HT-29 (cell line): ENCODE data around the gene AHCYL2. TPM values are rescaled to one million over a fixed set of nuclear protein-coding genes. Genes with fewer than 3 reads are reported as not detected.
"Not testable (repeated sequence)": the region's sequence is repeated elsewhere in the genome, so short reads cannot be mapped to it uniquely, and the experiment has no call there.

ENCODE experiments used
- DNase-seq: peaks from one replicate; pipeline ENCODE4 v3.0.0-alpha.2; 2015; ENCODE audit warnings: low spot score
- small RNA-seq: library from RNA; depleted of rRNA; stranded (forward); fragments of <200 nt; gene quantifications from one replicate; pipeline ENCODE3, GENCODE V24; 2014
- total RNA-seq: library from RNA; depleted of rRNA; stranded (reverse); fragments of >200 nt; shearing (Covaris generic); gene quantifications from 2 replicates; pipeline ENCODE4 v1.2.3, GENCODE V29; 2014; rRNA removed

AHCYL2 gene
- total RNA-seq, 1 experiment from 2014 or later, result 8.6 TPM

DNA sequence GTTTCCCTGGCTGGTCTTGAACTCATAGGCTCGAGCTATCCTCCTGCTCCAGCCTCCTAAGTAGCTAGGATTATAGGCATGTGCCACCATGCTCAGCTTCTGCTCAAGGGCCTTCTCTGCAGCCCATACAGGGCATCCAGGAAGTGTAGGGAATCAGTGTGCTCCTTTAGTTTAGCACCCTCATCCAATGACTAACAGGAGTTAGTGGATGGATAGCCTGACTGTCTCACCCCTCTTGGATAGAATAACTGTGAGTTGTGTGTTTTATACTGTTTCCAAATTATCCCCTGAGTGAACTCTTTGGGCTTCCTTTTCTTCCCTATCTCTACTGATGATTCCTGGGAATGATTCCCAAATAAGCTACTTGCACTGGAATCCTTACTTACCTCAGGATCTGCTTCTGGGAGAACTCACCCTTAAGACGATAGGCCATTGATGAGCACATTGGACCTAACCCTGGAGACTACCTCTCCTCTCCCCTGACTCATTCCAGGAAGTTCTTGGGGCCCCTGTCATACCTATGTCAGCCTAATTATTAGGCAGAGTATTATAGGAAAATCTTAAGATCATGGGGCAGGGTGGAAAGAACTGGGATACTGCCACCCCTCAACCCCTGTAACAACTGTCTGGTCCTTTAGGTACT, 227.9 kb downstream of the AHCYL2 start:
- DNase-seq, result no peak

GRCh38 chr7:129453510-129454248, 228.8 kb downstream of the AHCYL2 start:
- no peak for DNase-seq

GRCh38 chr7:129454249-129454551, 229.4 kb downstream of the AHCYL2 start:
- no peak for DNase-seq

- DNase-seq, result no peak
Observed at GRCh38 chr7:129456421-129456820, 231.6 kb downstream of the AHCYL2 start.

DNA sequence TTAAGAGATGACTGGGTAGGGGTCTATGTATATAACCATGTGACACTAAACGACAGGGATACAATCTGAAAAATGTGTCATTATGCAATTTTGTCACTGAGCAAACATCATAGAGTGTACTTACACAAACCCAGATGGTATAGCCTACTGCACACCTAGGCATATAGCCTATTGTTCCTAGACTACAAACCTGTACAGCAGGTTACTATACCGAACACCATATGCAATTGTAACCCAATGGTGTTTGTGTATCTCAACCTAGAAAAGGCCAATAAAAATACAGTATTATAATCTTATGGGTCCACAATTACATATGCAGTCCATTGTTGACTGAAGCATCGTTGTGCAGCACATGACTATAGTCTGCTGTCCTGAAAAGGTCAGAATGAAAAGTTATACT, 232.3 kb downstream of the AHCYL2 start:
- DNase-seq, result no peak

GRCh38 chr7:129458171-129458570, 233.3 kb downstream of the AHCYL2 start:
- no peak for DNase-seq

- DNase-seq, result no peak
Observed at GRCh38 chr7:129461809-129462208, 237.0 kb downstream of the AHCYL2 start.

DNA sequence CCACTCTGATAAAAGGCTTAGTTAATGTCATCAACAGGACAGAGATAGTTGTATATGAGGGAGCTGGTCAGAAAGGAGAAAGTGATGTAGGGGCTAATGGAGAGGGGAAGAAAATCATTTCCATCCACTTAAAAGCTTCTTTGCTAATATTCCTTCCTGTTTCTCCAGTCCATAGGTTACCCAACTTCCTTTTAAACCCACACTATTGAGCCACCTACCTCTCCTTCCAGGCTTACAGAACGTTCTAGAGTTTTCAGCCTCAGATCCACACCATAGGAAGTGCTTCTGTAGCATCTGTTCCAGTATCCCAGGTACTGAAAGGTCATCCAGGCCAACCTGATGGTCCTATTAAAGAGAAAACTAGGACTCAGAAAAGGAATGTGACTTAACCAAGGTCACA, 237.6 kb downstream of the AHCYL2 start:
- no peak for DNase-seq

DNA sequence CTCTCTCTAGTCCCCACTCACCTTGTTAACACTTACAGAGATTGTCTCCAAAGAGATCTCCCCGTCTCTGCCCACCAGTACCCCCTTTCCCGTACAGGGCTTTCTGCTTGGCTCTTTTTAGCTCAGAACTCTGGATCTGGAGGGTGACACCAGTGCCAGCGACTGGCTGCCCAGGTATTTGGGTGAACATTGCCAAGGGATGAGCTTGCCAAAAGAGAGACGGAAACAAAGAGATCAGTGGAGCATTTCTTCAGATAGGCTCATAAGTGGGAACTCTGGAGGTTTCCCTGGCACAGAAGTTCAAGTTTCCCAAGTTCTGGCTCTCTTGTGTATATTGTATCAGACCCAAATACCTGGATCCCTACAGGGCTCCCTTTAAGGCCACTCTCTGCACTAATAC, 239.4 kb downstream of the AHCYL2 start:
- DNase-seq, result no peak

DNA sequence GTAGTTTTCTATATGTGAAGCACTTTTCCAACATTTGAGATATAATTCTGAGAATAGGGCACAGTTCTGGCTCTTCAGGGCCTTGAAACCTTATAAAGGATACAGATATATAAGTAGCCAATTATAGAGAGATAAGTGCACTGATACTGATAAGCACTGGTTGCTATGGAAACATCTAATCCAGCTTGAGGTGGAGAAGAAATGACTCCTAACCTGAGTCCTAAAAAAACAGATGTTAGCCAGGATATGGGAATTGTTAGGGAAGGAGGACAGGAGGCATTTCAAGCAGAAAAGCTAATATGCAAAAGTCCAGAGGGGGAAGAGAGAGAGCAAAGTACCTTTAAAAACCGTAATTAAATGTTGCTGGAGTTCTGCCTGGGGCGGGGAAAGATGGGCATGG, 240.2 kb downstream of the AHCYL2 start:
- DNase-seq, result no peak

DNA sequence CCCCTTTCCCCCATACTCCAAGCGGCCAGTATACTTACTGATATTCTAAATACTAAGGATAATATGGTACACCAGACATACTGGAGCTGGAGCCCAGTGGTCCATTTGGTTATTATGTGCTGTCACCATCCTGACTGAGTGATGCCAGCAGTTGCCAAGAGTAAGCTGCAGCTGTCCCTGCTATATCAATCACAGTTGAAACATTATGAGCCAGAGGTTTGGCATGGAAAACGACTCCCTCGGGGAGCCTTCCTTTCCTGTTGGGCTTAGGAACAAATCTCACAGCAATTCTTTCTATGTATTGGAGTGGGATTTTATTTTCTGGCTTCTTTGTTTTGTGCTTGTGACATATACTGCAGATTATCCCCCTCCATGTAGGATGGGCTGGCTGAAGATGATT, 242.0 kb downstream of the AHCYL2 start:
- no peak for DNase-seq

DNA sequence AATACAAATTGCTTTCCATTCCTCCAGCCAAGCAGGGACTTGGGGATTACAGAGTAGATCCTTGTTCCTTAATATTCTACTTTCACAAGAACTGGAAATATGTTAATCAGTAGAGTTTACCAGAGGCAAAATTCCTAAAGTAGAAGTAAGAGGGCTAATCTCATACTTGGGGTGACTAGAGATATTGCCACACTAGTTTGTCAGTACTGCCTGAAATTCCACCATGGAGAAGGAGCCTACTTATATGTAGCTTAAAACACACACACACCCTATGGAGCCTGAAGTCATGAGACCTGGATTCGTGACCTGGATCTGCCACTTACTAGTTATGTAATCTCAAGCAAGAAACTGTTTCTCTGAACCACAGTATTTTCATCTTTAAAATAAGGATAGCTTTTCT, 243.3 kb downstream of the AHCYL2 start:
- no peak for DNase-seq

- DNase-seq, result no peak
Observed at GRCh38 chr7:129468547-129468946, 243.7 kb downstream of the AHCYL2 start.

DNA sequence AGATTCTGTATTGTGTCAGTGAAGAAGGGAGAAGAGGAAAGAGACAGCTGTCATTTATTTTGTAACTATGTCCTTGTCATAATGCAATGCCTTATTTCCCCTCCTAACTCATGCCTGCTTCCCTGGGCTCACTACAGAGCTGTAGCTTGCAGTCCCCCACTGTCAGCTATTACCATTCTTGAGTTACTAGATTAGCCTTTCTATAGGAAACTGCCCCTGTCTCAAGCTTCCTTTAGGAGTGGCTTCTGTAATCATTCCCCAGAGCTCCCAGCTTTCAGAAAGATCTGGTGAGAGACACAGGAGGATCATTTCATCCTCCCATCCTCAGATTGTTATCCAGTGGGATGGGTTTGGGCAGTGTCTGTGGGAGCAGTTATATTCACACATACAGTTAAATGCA, 245.1 kb downstream of the AHCYL2 start:
- DNase-seq, result no peak

DNA sequence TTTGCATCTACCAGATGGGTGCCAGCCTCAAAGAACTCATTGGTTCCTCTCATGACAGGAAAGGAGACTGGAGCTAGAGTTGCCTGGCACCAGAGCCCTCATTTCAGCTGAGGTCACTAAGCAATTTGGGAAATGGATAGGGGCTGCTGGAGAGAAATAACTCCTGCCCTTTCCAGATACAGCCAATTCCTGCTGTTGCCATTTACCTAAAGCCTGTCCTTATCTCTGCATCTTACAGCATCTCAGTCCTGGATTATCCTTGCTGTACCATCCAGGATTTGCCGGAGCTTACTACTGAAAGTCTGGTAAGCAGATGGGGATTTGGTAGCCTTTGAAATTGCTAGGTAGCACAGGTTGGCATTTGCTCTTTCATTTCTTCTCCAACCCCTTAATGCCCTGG, 245.6 kb downstream of the AHCYL2 start:
- no peak for DNase-seq

- DNase-seq, result no peak
Observed at GRCh38 chr7:129471402-129471827, 246.6 kb downstream of the AHCYL2 start.

DNA sequence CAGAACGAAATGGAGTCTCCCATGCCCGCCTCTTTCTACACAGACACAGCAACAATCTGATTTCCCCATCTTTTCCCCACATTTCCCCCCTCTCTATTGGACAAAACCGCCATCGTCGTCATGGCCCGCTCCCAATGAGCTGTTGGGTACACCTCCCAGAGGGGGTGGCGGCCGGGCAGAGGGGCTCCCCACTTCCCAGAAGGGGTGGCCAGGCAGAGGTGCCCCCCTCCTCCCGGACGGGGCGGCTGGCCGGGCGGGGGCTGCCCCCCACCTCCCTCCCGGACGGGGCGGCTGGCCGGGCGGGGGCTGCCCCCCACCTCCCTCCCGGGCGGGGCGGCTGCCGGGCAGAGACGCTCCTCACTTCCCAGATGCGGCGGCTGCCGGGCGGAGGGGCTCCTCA, 251.1 kb downstream of the AHCYL2 start:
- not testable (repeated sequence) for DNase-seq

- not testable (repeated sequence) for DNase-seq
Observed at GRCh38 chr7:129476398-129476797, 251.6 kb downstream of the AHCYL2 start.

Small RNA genes lying within 50 kb of the gene (small RNA-seq; reads per million reads assigned to genes)
- not detected for gene AC009244.1
- not detected for gene SNRPGP3

Other genes starting within 250 kb of the AHCYL2 start
- gene TNPO3, start 169.9 kb upstream of the AHCYL2 start, total RNA-seq, result 66.8 and 73.7 TPM in 2 replicates
- 0.89 and 1.6 TPM in 2 replicates for gene TSPAN33, start 80.3 kb upstream of the AHCYL2 start, total RNA-seq
- gene SMO, start 36.4 kb upstream of the AHCYL2 start, total RNA-seq, result not detected in 2 replicates
- 2.8 and 3.1 TPM in 2 replicates for gene STRIP2, start 209.4 kb downstream of the AHCYL2 start, total RNA-seq